SU-DHL-6 (cell line): Measurements from ENCODE around the gene STIM2.
A peak's percentile ranks its signal among the peaks of the same experiment; 100 is the strongest.

Experiments used
- H2AFZ ChIP-seq: fragments of 200-600 bp; sonication (generic); 2 replicates; pipeline ENCODE4 v1.6.1; 2014; ENCODE audit warnings: low read depth, mild to moderate bottlenecking, moderate library complexity, mixed read lengths, antibody characterized with exemption, low read length; ENCODE audit not compliant: severe bottlenecking
- H3F3A ChIP-seq: fragments of 200-600 bp; shearing (Covaris generic); 2 replicates; pipeline ENCODE4 v1.6.0; 2016; ENCODE audit warnings: antibody characterized with exemption, mild to moderate bottlenecking; ENCODE audit not compliant: insufficient read depth
- H3K27ac ChIP-seq: fragments of 200-600 bp; sonication (generic); 2 replicates; pipeline ENCODE4 v1.5.1; 2016; ENCODE audit warnings: low read depth, mild to moderate bottlenecking, low read length, moderate library complexity, mixed read lengths
- H3K27me3 ChIP-seq: fragments of 200-600 bp; sonication (generic), shearing (Covaris generic); 2 replicates; pipeline ENCODE4 v1.6.0; 2014; ENCODE audit warnings: mild to moderate bottlenecking, low read length
- H3K36me3 ChIP-seq: fragments of 200-600 bp; sonication (generic); 2 replicates; pipeline ENCODE4 v1.6.1; 2014; ENCODE audit warnings: mild to moderate bottlenecking, low read length, mixed read lengths
- H3K4me2 ChIP-seq: fragments of 300-600, 200-600 bp; shearing (Covaris generic), sonication (generic); 2 replicates; pipeline ENCODE4 v1.6.0; 2014; ENCODE audit warnings: low read length, low read depth, mild to moderate bottlenecking; ENCODE audit not compliant: poor library complexity, severe bottlenecking
- H3K4me3 ChIP-seq: fragments of 200-600 bp; sonication (generic); 2 replicates; pipeline ENCODE4 v1.5.1; 2014; ENCODE audit warnings: antibody characterized with exemption, low read length, mild to moderate bottlenecking, mixed read lengths; ENCODE audit not compliant: insufficient read depth, poor library complexity, severe bottlenecking
- H3K79me2 ChIP-seq: fragments of 200-600 bp; sonication (generic); 2 replicates; pipeline ENCODE4 v1.6.1; 2014; ENCODE audit warnings: mild to moderate bottlenecking, low read length, moderate library complexity; ENCODE audit not compliant: insufficient read depth
- H3K9ac ChIP-seq: fragments of 200-600 bp; sonication (generic); 2 replicates; pipeline ENCODE4 v1.7.0; 2014; ENCODE audit warnings: mild to moderate bottlenecking, low read length
- H3K9me2 ChIP-seq: fragments of 200-600 bp; sonication (generic); replicated peaks from 2 replicates; pipeline ENCODE4 v1.6.1; 2014; ENCODE audit warnings: low read length; ENCODE audit not compliant: insufficient read depth
- H3K9me3 ChIP-seq: fragments of 200-600 bp; sonication (generic); 2 replicates; pipeline ENCODE4 v1.6.1; 2014; ENCODE audit warnings: low read length, mixed read lengths; ENCODE audit not compliant: insufficient read depth
- H4K20me1 ChIP-seq: fragments of 200-600 bp; sonication (generic); 2 replicates; pipeline ENCODE4 v1.6.1; 2014; ENCODE audit warnings: low read depth, mild to moderate bottlenecking, antibody characterized with exemption, low read length, moderate library complexity, mixed read lengths
- EZH2phosphoT487 ChIP-seq: fragments of 200-600 bp; sonication (generic), shearing (Covaris generic); conservative IDR thresholded peaks from 2 replicates; pipeline ENCODE4 v1.6.1; 2018; ENCODE audit warnings: mild to moderate bottlenecking, antibody characterized with exemption, low read length, moderate library complexity, mixed read lengths
- TF ChIP-seq, protein P1 (sequence below): fragments of 200-600 bp; sonication (generic); IDR thresholded peaks from one replicate; pipeline ENCODE4 v1.5.1; 2017; ENCODE audit warnings: antibody characterized with exemption, mild to moderate bottlenecking, low read length, moderate library complexity; ENCODE audit not compliant: insufficient read depth, poor library complexity, severe bottlenecking

STIM2 gene

DNA sequence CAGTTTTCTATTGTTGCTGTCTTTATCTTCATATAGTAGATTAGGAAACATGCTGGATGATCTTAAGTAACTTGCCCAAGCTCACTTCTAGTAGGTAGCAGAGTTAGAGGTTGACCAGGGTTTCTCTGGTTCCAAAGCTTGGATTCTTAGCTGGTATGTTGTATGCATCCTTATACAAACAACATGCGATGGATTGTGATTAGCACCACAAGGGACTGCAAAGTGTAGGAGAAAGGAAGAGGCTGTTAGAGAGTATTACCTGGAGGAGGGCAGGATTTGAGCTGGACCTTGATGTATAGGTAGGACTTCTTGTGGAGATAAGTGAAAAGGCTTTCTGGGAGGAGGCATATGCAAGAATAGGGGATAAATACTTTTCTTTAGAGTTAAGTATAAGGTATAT is 5.6 kb downstream of the STIM2 start:
- no peaks in the 10 kb centered on the region for H3K27me3 ChIP-seq
- H3K27ac ChIP-seq = no peak overlapping the region
- H3K9me3 ChIP-seq = no peaks in the 10 kb centered on the region
- H3K4me3 ChIP-seq = no peak overlapping the region
- H3K36me3 ChIP-seq = peaks cover 10% of the 10 kb centered on the region
- H3K9me2 ChIP-seq = no peaks in the 10 kb centered on the region
- H3F3A ChIP-seq = peaks cover 11% of the 10 kb centered on the region; the same call in 1 of the 2 replicates
- H2AFZ ChIP-seq = no peak overlapping the region
- TF ChIP-seq, protein P1, sequence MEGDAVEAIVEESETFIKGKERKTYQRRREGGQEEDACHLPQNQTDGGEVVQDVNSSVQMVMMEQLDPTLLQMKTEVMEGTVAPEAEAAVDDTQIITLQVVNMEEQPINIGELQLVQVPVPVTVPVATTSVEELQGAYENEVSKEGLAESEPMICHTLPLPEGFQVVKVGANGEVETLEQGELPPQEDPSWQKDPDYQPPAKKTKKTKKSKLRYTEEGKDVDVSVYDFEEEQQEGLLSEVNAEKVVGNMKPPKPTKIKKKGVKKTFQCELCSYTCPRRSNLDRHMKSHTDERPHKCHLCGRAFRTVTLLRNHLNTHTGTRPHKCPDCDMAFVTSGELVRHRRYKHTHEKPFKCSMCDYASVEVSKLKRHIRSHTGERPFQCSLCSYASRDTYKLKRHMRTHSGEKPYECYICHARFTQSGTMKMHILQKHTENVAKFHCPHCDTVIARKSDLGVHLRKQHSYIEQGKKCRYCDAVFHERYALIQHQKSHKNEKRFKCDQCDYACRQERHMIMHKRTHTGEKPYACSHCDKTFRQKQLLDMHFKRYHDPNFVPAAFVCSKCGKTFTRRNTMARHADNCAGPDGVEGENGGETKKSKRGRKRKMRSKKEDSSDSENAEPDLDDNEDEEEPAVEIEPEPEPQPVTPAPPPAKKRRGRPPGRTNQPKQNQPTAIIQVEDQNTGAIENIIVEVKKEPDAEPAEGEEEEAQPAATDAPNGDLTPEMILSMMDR = no peak
- no peak for TF ChIP-seq EZH2phosphoT487
- peaks cover 83% of the 10 kb centered on the region for H4K20me1 ChIP-seq
- peaks cover 100% of the 10 kb centered on the region for H3K79me2 ChIP-seq
- no peak overlapping the region for H3K9ac ChIP-seq
- H3K4me2 ChIP-seq = peak overlapping the region; percentile 96

DNA sequence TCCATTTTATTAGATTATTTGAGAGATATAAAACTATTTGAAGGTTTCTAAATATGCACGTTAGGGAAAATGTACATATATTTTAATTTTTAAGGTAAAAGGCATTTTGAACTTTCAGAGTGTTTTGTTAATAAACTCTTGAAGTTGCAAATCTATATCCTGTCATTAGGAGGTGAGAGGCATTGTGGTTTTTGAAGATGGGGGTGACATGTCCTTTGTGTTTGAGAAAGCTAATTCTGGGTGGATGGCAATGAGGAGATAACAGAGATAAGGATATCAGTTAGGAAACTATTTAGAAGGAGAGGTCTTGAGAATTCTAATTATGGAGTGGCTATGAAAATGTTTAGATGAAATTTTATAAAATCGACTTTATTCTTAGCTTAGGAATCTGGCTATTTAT is 6.1 kb downstream of the STIM2 start:
- no peaks in the 10 kb centered on the region for H3K9me3 ChIP-seq
- H3K4me3 ChIP-seq = no peak overlapping the region
- H3K4me2 ChIP-seq = peak overlapping the region; percentile 96
- H4K20me1 ChIP-seq = peaks cover 89% of the 10 kb centered on the region
- peaks cover 100% of the 10 kb centered on the region for H3K79me2 ChIP-seq
- no peak overlapping the region for H3K27ac ChIP-seq
- peaks cover 10% of the 10 kb centered on the region for H3F3A ChIP-seq
- 0 out of 2 replicates have a peak overlapping the region, but pooled peaks have one; percentile 8 for H3K9ac ChIP-seq
- H3K27me3 ChIP-seq = no peaks in the 10 kb centered on the region
- no peaks in the 10 kb centered on the region for H3K9me2 ChIP-seq
- no peak overlapping the region for H2AFZ ChIP-seq
- H3K36me3 ChIP-seq = peaks cover 10% of the 10 kb centered on the region
- TF ChIP-seq EZH2phosphoT487 = no peak
- TF ChIP-seq, protein P1 = no peak

GRCh38 chr4:26867914-26868684 is 7.5 kb downstream of the STIM2 start:
- H3F3A ChIP-seq = peaks cover 11% of the 10 kb centered on the region
- H3K9me2 ChIP-seq = no peaks in the 10 kb centered on the region
- no peak overlapping the region for H3K9ac ChIP-seq
- TF ChIP-seq, protein P1 = no peak
- TF ChIP-seq EZH2phosphoT487 = no peak
- no peak overlapping the region for H3K4me3 ChIP-seq
- peak overlapping the region; percentile 96 for H3K4me2 ChIP-seq
- H3K9me3 ChIP-seq = no peaks in the 10 kb centered on the region
- no peaks in the 10 kb centered on the region for H3K27me3 ChIP-seq
- H2AFZ ChIP-seq = no peak overlapping the region
- peaks cover 87% of the 10 kb centered on the region for H4K20me1 ChIP-seq
- peaks cover 14% of the 10 kb centered on the region for H3K36me3 ChIP-seq
- peaks cover 100% of the 10 kb centered on the region for H3K79me2 ChIP-seq
- H3K27ac ChIP-seq = peak overlapping the region; percentile 11; the same call in 1 of the 2 replicates
